Upper lobe of right lung (tissue), 1 donor: ENCODE results near the gene GLA. TPM values are rescaled to one million over a fixed set of nuclear protein-coding genes. Genes with fewer than 3 reads are reported as not detected.

Source experiments
- ATAC-seq: fragments of 200-7000 bp; cut with Tn5 transposase; one replicate; pipeline ENCODE4 v1.9.1; 2020; ENCODE audit warnings: mild to moderate bottlenecking, moderate library complexity
- DNase-seq: peaks from one replicate; pipeline ENCODE4 v3.0.0-alpha.2; 2020
- H3K27ac ChIP-seq: fragments of 200-600 bp; one replicate; pipeline ENCODE4 v1.8.0; 2022
- H3K27me3 ChIP-seq: fragments of 200-600 bp; one replicate; pipeline ENCODE4 v1.8.0; 2022; ENCODE audit warnings: mild to moderate bottlenecking
- H3K36me3 ChIP-seq: fragments of 200-600 bp; one replicate; pipeline ENCODE4 v1.8.0; 2022
- H3K4me1 ChIP-seq: fragments of 200-600 bp; one replicate; pipeline ENCODE4 v1.8.0; 2022
- H3K4me3 ChIP-seq: fragments of 200-600 bp; one replicate; pipeline ENCODE4 v1.8.0; 2022; ENCODE audit warnings: mild to moderate bottlenecking
- H3K9me3 ChIP-seq: fragments of 200-600 bp; one replicate; pipeline ENCODE4 v1.8.0; 2022
- intact Hi-C: fragments of 100-400 bp; cut with DNase I; formaldehyde crosslinking; loops from one replicate; pipeline ENCODE4 v1.11.0; 2022
- long read RNA-seq: library from polyadenylated mRNA; unstranded; transcript quantifications from one replicate; pipeline ENCODE4 v2.0.0, GENCODE V29; 2021
- total RNA-seq: library from RNA; stranded (reverse); fragmentation: NEBNext Ultra II Directional; extraction: Animal tissue kit (Norgen Biotek cat#: 25700); gene quantifications from one replicate; pipeline ENCODE4 v1.2.1, GENCODE V29; 2021
- TF ChIP-seq, protein P1 (sequence below): fragments of 200-600 bp; IDR thresholded peaks from one replicate; pipeline ENCODE4 v1.8.0; 2022; ENCODE audit warnings: antibody characterized with exemption
- donor health status: DM: no; HTN: yes; CAD: no; lungs with severe emphysema.

Gene GLA
- 46.3 TPM for total RNA-seq
- long read RNA-seq, transcript GLA-201 (7 exons, 1,318 nt) = major isoform, 24 of 37 reads
- long read RNA-seq, transcript GLA-204 (3 exons, 793 nt) = minor isoform, 5 of 37 reads
- long read RNA-seq, partial matches to known transcripts = 1 of 37 reads
- long read RNA-seq, other reads (novel, unspliced or antisense) = 7 of 37 reads

DNA sequence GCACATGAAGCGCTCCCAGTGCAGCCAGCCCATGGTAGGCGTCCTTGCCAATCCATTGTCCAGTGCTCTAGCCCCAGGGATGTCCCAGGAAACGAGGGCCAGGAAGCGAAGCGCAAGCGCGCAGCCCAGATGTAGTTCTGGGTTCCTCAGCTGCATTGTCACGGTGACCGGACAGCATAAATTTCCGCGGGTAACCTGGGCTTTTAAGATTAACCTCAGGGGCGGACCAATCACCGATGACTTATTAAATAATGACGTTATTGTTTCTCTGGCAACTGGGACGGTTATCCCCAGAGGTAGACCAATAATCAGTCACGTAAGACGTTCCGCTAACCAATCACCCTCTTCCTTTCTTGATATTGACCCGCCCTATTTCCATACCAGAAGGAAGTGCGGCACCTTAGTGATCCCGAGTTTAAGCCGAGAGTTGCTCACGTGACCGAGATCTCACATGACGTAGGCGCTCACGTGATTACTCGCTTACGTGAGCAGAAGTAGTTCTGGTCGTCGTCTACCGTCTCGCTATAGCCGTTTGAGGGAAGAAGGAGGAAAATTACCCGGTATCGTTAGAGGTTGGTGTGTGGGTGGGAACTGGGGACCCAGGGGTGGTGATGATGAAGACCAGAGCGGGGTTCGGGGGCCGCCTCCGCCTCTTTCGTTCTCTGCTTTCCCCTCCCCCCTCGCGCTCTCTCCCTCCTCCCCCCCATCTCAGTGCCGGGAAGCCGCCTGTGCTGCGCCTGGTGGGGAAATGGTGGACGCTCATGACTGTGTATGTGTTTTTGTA lies at the start of gene GLA, which contains the start of gene HNRNPH2:
TSS of gene GLA (minus strand) at position 178 of the 784 bp plus-strand sequence. CDS start at position 156, 22 bp downstream.
TSS of gene HNRNPH2 (plus strand) at position 475 of the 784 bp plus-strand sequence. CDS start 3,767 bp downstream, outside the sequence.
- intact Hi-C loops = no loop called here
- Histone ChIP-seq H3K27me3 (no peaks in the 10 kb centered on the region), H3K4me3 (peak within 1 kb of the TSS; percentile 71), H3K27ac (peak within 1 kb of the TSS; percentile 92), H3K4me1 (peaks cover 4% of the 10 kb centered on the region), H3K9me3 (no peaks in the 10 kb centered on the region), H3K36me3 (peaks cover 4% of the 10 kb centered on the region)
- ATAC-seq (peak; percentile 98), DNase-seq (peak; percentile 88)
- TF ChIP-seq, protein P1, sequence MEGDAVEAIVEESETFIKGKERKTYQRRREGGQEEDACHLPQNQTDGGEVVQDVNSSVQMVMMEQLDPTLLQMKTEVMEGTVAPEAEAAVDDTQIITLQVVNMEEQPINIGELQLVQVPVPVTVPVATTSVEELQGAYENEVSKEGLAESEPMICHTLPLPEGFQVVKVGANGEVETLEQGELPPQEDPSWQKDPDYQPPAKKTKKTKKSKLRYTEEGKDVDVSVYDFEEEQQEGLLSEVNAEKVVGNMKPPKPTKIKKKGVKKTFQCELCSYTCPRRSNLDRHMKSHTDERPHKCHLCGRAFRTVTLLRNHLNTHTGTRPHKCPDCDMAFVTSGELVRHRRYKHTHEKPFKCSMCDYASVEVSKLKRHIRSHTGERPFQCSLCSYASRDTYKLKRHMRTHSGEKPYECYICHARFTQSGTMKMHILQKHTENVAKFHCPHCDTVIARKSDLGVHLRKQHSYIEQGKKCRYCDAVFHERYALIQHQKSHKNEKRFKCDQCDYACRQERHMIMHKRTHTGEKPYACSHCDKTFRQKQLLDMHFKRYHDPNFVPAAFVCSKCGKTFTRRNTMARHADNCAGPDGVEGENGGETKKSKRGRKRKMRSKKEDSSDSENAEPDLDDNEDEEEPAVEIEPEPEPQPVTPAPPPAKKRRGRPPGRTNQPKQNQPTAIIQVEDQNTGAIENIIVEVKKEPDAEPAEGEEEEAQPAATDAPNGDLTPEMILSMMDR = no peak

DNA sequence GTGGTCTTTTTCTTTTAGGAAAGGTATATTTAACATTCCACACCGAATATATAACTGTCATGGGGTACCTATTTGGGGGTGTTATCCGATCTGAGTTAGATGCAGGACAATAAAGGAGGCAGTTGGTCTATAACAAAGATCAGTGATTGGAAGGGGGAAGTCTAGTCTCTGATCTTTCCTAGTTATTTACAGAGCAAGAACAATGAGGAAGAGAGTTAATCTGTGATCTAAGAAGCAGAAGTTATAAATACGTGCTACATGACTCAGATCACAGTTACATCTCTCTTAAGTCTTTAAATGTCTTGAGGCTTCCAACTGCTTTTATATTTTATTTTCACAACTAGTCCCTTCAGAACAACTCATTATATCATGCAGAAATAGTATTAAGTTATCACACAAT lies 44.3 kb upstream of the GLA start:
- DNase-seq = no peak
- intact Hi-C loops = no loop called here
- H3K27ac ChIP-seq = no peak overlapping the region

DNA sequence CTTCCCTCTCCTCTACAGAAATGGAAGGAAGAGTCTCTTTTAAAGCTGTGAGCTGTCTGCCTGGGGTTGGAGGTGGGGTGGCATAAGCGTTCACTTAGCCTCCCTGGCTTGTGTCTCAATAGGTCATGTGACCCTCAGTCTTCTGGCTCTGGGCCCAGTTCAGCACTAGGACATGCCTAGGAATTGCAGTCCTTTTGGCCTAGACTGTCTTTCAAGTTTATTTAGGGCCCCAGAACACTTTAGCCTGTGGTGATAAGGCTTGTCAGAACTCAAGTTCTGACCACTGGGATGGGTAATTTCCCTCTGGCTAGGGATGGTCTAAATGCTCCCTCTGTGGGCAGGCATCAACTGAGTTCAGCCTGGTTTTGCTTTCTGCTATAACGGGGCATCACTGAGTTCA lies 43.2 kb upstream of the GLA start:
- Histone ChIP-seq H3K27ac (no peak overlapping the region), H3K4me3 (no peak overlapping the region), H3K36me3 (no peaks in the 10 kb centered on the region), H3K27me3 (no peaks in the 10 kb centered on the region), H3K9me3 (no peaks in the 10 kb centered on the region), H3K4me1 (peaks cover 6% of the 10 kb centered on the region)
- TF ChIP-seq, protein P1 = no peak
- ATAC-seq (peak; percentile 82), DNase-seq (peak; percentile 65)
- intact Hi-C loops = no loop called here

More for the DNA sequence above, 44.3 kb upstream of the GLA start:
- TF ChIP-seq, protein P1 = no peak
- no peak for ATAC-seq
- Histone ChIP-seq H3K4me1 (peaks cover 6% of the 10 kb centered on the region), H3K27me3 (no peaks in the 10 kb centered on the region), H3K9me3 (no peaks in the 10 kb centered on the region), H3K36me3 (no peaks in the 10 kb centered on the region), H3K4me3 (no peak overlapping the region)

DNA sequence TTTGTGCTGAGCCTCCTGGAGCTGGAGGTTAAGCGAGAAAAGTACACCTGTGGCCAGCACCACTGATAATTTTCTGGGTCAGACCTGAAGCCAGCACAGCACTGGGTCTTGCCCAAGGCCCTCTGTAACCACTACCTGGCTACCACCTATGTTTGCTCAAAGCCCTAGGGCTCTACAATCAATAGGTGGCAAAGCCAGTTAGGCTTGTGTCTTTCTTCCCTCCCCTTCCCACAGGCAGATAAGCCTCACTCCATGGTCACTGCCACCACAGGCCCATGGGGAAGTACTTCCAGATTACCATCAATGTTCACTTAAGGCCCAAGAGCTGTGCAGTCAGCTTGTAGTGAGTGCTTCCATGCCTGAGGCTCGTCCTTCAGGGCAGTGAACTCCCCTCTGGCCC lies 42.4 kb upstream of the GLA start:
- no peaks in the 10 kb centered on the region for H3K27me3 ChIP-seq

DNA sequence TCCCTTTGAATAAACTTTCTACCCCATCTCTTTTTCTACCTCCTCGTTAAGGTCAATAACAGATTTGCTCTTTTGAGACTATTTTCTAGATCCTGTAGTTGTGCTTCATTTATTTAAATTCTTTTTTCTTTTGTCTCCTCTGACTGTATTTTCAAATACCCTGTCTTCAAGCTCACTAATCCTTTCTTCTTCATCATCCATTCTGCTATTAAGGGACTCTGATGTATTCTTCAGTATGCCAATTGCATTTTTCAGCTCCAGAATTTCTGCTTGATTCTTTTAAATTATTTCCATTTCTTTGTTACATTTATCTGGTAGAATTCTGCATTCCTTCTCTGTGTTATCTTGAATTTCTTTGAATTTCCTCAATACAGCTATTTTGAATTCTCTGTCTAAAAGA lies 41.6 kb upstream of the GLA start:
- ATAC-seq (no peak), DNase-seq (no peak)
- no peaks in the 10 kb centered on the region for H3K27me3 ChIP-seq
- H3K9me3 ChIP-seq = no peaks in the 10 kb centered on the region
- H3K36me3 ChIP-seq = no peaks in the 10 kb centered on the region
- TF ChIP-seq, protein P1 = no peak
- H3K4me3 ChIP-seq = no peak overlapping the region
- H3K4me1 ChIP-seq = peaks cover 6% of the 10 kb centered on the region
- intact Hi-C loops = no loop called here
- no peak overlapping the region for H3K27ac ChIP-seq

More for the DNA sequence above, 42.4 kb upstream of the GLA start:
- H3K4me3 ChIP-seq = no peak overlapping the region
- intact Hi-C loops = no loop called here
- DNase-seq = no peak
- H3K9me3 ChIP-seq = no peaks in the 10 kb centered on the region
- no peak overlapping the region for H3K27ac ChIP-seq
- H3K36me3 ChIP-seq = no peaks in the 10 kb centered on the region
- H3K4me1 ChIP-seq = peaks cover 6% of the 10 kb centered on the region
- TF ChIP-seq, protein P1 = no peak
- no peak for ATAC-seq
